Occipital lobe (tissue), 3 donors: Measurements from ENCODE around the gene XXYLT1. TPM values are rescaled to one million over a fixed set of nuclear protein-coding genes. Genes with fewer than 3 reads are reported as not detected.

Experiments used
- DNase-seq: peaks from one replicate; lab custom pipeline; 2025; lab: John Stamatoyannopoulos, UW
- small RNA-seq: library from RNA; depleted of rRNA; stranded (forward); fragments of <200 nt; gene quantifications from one replicate; pipeline ENCODE3, GENCODE V24; 2014
- total RNA-seq: library from RNA; depleted of rRNA; stranded (reverse); fragments of >200 nt; gene quantifications from one replicate; pipeline ENCODE4 v1.2.3, GENCODE V29; 2014

Gene XXYLT1
- total RNA-seq, 1 donor from 2014 or later = 24.2 TPM

DNA sequence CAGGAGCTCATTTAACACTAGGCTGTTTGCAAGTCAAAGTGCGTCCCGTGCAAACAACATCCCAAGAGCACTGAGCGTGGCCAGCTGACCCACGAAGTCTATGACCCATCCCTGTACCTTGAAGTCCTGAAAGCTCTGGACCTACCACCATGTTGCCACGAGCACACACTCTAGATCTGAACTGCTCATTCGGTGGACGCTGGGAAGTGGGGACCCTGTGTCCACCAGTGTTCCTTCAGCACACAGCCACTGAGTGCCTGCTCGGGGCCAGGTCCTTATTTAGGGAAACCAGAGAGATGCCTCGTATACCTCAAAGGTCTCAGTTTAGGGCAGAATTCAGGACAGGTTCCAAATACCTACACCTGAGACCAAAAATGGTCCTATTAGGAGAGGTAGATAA lies 236.9 kb downstream of the XXYLT1 start:
- no peak for DNase-seq

GRCh38 chr3:195033531-195034091 lies 237.3 kb downstream of the XXYLT1 start:
- DNase-seq = no peak

DNA sequence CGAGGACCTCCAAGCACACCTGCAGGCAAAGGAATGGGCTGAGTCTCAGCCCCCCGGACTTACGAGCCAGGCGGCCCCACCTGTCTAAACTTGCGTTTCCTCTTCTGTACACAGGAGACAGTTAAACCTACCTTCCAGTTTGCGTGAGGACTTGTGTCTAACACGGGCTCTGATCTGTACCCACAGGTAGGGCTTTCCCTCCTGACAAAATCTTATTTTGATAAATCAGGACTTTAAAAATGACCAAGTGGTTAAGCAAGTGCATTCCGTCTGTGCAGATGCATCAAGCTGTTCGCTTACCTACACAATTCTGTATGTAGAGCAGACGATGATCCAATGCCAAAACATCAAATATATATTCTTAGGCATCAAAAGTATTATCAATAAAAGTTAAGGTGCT lies 238.0 kb downstream of the XXYLT1 start:
- no peak for DNase-seq

GRCh38 chr3:195032106-195032759 lies 238.7 kb downstream of the XXYLT1 start:
- no peak for DNase-seq

DNA sequence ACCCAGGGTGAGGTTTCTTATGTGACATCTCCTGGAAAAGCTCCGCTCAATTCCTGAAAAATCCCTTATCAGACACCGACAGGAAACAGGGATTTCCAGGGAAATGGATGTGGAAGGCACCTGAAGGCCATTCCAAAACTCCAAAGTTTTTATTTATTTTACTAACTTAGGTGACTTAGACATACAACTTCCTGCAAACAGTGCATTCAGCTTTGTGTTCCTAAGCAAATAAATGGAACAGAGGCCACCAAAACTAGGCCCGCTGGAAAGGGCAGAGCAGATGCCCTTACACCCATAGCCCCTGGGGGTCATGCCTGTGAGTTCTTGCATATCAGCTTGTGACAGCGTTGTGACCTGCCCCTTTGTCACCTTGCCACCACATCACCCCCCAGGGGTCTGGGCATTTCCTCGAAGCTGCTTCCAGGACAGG lies 239.4 kb downstream of the XXYLT1 start:
- no peak for DNase-seq

- DNase-seq = no peak
Observed at GRCh38 chr3:195030791-195031321, 240.1 kb downstream of the XXYLT1 start.

DNA sequence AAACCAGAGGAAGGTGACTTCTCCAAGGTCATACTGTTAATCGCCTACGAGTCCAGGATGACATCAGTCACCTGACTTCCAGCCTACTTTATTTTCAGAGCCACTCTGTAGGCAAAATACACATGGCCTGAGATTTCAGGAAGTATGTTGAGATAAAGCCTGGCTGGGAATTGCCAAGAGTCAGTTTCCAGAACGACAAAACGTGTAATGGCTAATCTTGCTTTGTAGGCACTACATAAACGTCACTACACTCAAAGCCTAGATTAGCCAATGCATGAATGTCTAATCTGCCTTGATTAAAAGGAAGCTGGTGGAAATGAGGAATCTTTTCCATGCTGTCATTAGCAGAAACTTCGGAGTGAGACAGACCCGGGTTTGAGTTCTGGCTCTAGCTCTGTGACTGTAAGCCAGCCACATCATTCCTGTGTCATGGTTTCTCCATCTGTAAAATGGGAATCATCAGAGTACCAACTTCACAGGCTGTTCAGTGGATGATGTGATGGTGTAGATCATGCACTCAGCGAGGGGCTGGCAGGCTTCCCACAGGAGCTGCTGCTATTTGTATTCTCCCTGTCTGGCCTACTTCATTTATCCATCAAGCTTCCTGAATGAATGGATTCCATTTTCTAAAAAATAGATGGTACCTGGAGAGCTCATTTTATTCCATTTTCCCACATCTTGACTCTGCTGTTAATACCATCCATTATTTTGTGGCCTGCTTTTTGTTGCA lies 241.9 kb downstream of the XXYLT1 start:
- DNase-seq = no peak

GRCh38 chr3:195025884-195026200 lies 245.1 kb downstream of the XXYLT1 start:
- no peak for DNase-seq

GRCh38 chr3:195025056-195025883 lies 245.7 kb downstream of the XXYLT1 start:
- no peak for DNase-seq

DNA sequence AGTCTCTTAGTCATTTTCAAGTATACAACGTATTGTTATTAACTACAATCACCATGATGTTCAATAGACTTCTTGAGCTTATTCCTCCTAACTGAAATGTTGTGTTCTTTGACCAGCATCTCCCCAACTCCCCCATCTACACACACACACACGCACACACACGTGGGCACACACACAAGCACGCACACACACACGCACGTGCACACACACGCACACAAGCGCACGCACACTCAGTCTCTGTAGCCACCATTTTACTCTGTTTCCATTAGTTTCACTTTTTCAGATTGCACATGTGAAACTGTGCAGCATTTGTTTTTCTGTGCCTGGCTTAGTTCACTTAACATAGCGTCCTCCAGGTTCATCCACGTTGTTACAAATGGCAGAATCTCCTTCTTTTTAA lies 247.0 kb downstream of the XXYLT1 start:
- DNase-seq = no peak

- DNase-seq = no peak
Observed at GRCh38 chr3:195023576-195023975, 247.4 kb downstream of the XXYLT1 start.

DNA sequence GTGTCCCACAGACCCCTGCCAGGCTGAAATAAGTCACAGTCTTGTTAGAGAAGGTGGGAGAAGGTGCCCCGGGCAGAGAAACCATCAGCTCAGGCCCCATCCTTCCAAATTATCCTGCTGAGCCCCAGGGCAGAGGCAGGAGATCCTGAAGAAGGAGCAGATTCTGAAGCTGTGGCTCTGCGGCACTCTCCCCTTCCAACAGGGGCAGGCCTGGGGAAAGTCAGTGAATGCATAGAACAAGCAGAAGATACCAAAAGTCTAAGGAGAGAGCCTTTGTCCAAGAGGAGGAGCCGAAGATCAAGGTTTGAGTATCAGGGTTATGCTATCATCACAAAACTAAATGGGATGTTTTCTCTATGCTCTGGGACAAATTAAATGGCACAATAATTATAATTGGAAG lies 249.3 kb downstream of the XXYLT1 start:
- DNase-seq = no peak

DNA sequence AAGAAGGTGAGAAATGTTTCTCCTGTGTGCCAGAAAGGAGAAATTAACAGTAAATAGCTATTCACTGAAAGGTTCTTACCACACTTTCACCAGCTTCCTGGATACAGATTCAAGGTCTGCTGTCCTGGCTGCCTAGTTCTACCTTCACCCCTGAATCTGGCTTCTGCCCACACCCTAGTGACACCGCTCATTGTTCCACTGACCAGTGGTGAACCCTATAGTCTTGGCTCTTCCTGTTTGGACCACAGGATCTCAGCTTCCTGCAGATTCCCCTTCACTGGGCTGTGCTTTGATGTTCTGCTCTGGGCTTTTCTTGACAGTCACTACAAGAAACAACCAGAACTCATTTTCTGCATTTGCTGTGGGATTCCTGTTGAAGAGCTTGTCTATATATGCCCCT lies 250.0 kb downstream of the XXYLT1 start:
- no peak for DNase-seq

- no peak for DNase-seq
Observed at GRCh38 chr3:195020185-195020584, 250.8 kb downstream of the XXYLT1 start.

DNA sequence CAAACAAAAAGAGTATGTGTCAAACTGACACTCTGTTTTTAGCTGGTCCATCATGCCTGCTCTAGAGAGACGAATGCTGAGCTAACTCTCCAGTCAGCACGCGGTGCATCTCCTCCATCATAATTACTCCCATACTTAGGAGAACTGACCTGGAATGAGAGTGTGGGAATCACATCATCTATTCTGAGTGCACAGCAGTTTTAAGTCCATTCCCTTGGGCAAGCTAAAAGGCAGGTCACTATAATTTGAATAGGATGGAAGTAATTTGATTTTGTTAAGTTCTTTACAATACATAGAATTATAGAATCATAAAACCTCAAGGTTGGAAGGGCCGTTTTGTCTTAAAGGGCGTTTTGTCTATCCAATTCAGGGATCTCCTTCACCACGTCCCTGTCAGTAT lies 251.6 kb downstream of the XXYLT1 start:
- no peak for DNase-seq

Small RNA genes within 50 kb of the gene (small RNA-seq; reads per million reads assigned to genes)
- not detected for gene MIR3137
- gene RN7SL36P = not detected
- gene RNU6-25P = not detected

Other genes with a start within 250 kb of the XXYLT1 start
- gene ACAP2, start 171.9 kb upstream of the XXYLT1 start, total RNA-seq = 199 TPM